Colonic mucosa (tissue), 4 donors: ENCODE data around the gene SIT1. TPM values are rescaled to one million over a fixed set of nuclear protein-coding genes. Genes with fewer than 3 reads are reported as not detected.

ENCODE experiments used
- DNase-seq: peaks from one replicate; pipeline ENCODE4 v3.0.0-alpha.2; 2020
- H3K27ac ChIP-seq: fragments of 200-600 bp; one replicate; pipeline ENCODE4 v1.8.0; 2021
- H3K27me3 ChIP-seq: fragments of 200-600 bp; one replicate; pipeline ENCODE4 v1.8.0; 2021
- H3K36me3 ChIP-seq: fragments of 200-600 bp; one replicate; pipeline ENCODE4 v1.8.0; 2021
- H3K4me1 ChIP-seq: fragments of 200-600 bp; one replicate; pipeline ENCODE4 v1.8.0; 2021; ENCODE audit warnings: mild to moderate bottlenecking
- H3K4me3 ChIP-seq: fragments of 200-600 bp; one replicate; pipeline ENCODE4 v1.8.0; 2021
- H3K9ac ChIP-seq, 2 donors: one replicate each; pipeline ENCODE4 v1.7.0; 2013; ENCODE audit warnings: control low read depth in 2 of 2, low read depth in 2 of 2, low read length in 2 of 2
- H3K9me3 ChIP-seq: fragments of 200-600 bp; one replicate; pipeline ENCODE4 v1.8.0; 2021
- CTCF ChIP-seq: fragments of 200-600 bp; IDR thresholded peaks from one replicate; pipeline ENCODE4 v1.8.0; 2022; ENCODE audit warnings: antibody characterized with exemption, mild to moderate bottlenecking
- intact Hi-C: fragments of 100-400 bp; cut with DNase I; formaldehyde crosslinking; loops from one replicate; pipeline ENCODE4 v1.14.1; 2022
- total RNA-seq, 2 donors: library from RNA; stranded (reverse); fragmentation: NEBNext Ultra II Directional in 1 of 2; extraction: Animal tissue kit (Norgen Biotek cat#: 25700) in 1 of 2; gene quantifications; one replicate each; pipeline ENCODE4 v1.2.1, GENCODE V29; 2021
- donor health status: healthy.
- donor health status: DM: no; HTN: no; CAD: no.
- donor health status: DM: no; HTN: no; CAD: no.

The SIT1 gene
- total RNA-seq, 2 donors from 2014 or later = 0.67 to 1.0 TPM

- Histone ChIP-seq H3K4me3 (no peak overlapping the region), H3K36me3 (no peaks in the 10 kb centered on the region), H3K4me1 (no peaks in the 10 kb centered on the region), H3K27ac (no peak overlapping the region), H3K9me3 (no peaks in the 10 kb centered on the region), H3K9ac (no peak overlapping the region), H3K27me3 (no peaks in the 10 kb centered on the region)
- TF ChIP-seq CTCF = no peak
- intact Hi-C loops = no loop called here
- no peak for DNase-seq
Observed at GRCh38 chr9:35636135-35636876, 14.4 kb downstream of the SIT1 start.

- no peak for TF ChIP-seq CTCF
Observed at GRCh38 chr9:35635730-35636129, 15.0 kb downstream of the SIT1 start.

GRCh38 chr9:35629597-35629996 is 21.1 kb downstream of the SIT1 start:
- intact Hi-C loops = no loop called here
- no peak for DNase-seq
- no peaks in the 10 kb centered on the region for H3K27me3 ChIP-seq

More at GRCh38 chr9:35635730-35636129, 15.0 kb downstream of the SIT1 start:
- Histone ChIP-seq H3K9me3 (no peaks in the 10 kb centered on the region), H3K27ac (no peak overlapping the region), H3K4me3 (no peak overlapping the region), H3K27me3 (no peaks in the 10 kb centered on the region), H3K9ac (no peak overlapping the region), H3K4me1 (no peaks in the 10 kb centered on the region), H3K36me3 (no peaks in the 10 kb centered on the region)
- intact Hi-C loops = no loop called here
- DNase-seq = no peak

GRCh38 chr9:35628389-35628991 is 22.2 kb downstream of the SIT1 start:
- Histone ChIP-seq H3K27me3 (no peaks in the 10 kb centered on the region), H3K9ac (no peak overlapping the region), H3K4me3 (no peak overlapping the region), H3K4me1 (no peaks in the 10 kb centered on the region), H3K36me3 (no peaks in the 10 kb centered on the region), H3K9me3 (no peaks in the 10 kb centered on the region), H3K27ac (no peak overlapping the region)
- DNase-seq = no peak
- intact Hi-C loops = no loop called here
- TF ChIP-seq CTCF = no peak

More at GRCh38 chr9:35629597-35629996, 21.1 kb downstream of the SIT1 start:
- H3K36me3 ChIP-seq = no peaks in the 10 kb centered on the region
- H3K27ac ChIP-seq = no peak overlapping the region
- H3K9ac ChIP-seq = no peak overlapping the region
- no peak overlapping the region for H3K4me3 ChIP-seq
- no peak for TF ChIP-seq CTCF
- H3K9me3 ChIP-seq = no peaks in the 10 kb centered on the region
- H3K4me1 ChIP-seq = no peaks in the 10 kb centered on the region

GRCh38 chr9:35627575-35627974 is 23.2 kb downstream of the SIT1 start:
- TF ChIP-seq CTCF = no peak
- Histone ChIP-seq H3K4me1 (no peaks in the 10 kb centered on the region), H3K36me3 (no peaks in the 10 kb centered on the region), H3K27ac (no peak overlapping the region), H3K4me3 (no peak overlapping the region), H3K9me3 (no peaks in the 10 kb centered on the region), H3K9ac (no peak overlapping the region), H3K27me3 (no peaks in the 10 kb centered on the region)
- intact Hi-C loops = no loop called here
- no peak for DNase-seq
